ENCODE data around the gene C14orf180. TPM values are rescaled to one million over a fixed set of nuclear protein-coding genes. Genes with fewer than 3 reads are reported as not detected.

C14orf180 gene
- total RNA-seq, 1 donor from 2014 or later, result not detected

GRCh38 chr14:104587641-104588040, 8.1 kb downstream of the C14orf180 start:
- no peak overlapping the region for H3K27ac ChIP-seq (ENCODE audit: low read depth, low read length)
- no peak overlapping the region for H2AFZ ChIP-seq (ENCODE audit: low read depth, low read length)
- no peaks in the 10 kb centered on the region for H3K9me3 ChIP-seq (ENCODE audit: insufficient read depth, low read depth, low read length)
- no peak for DNase-seq (ENCODE audit: low read depth)
- Mint-ChIP-seq H3K4me1 (ENCODE audit: low read depth, unreplicated experiment) (no peaks in the 10 kb centered on the region), H3K27me3 (ENCODE audit: low read depth, unreplicated experiment) (peaks cover 24% of the 10 kb centered on the region), H3K4me3 (ENCODE audit: unreplicated experiment) (no peak overlapping the region), H3K36me3 (ENCODE audit: low read depth, unreplicated experiment) (no peaks in the 10 kb centered on the region), H3K9me3 (ENCODE audit: unreplicated experiment) (no peaks in the 10 kb centered on the region), H3K27ac (ENCODE audit: unreplicated experiment) (no peak overlapping the region)
- H3K4me3 ChIP-seq (ENCODE audit: insufficient read depth, low read depth, low read length), result no peak overlapping the region
- no peaks in the 10 kb centered on the region for H3K36me3 ChIP-seq (ENCODE audit: insufficient read depth, low read length)
- H3K27me3 ChIP-seq (ENCODE audit: insufficient read depth, low read length), result no peaks in the 10 kb centered on the region
- H4K20me1 ChIP-seq (ENCODE audit: insufficient read depth, low read length), result no peaks in the 10 kb centered on the region
- no peak overlapping the region for H3K9ac ChIP-seq (ENCODE audit: low read length)
- no peaks in the 10 kb centered on the region for H3K4me1 ChIP-seq (ENCODE audit: insufficient read depth, low read length)
- no peak overlapping the region for H3K4me2 ChIP-seq (ENCODE audit: low read length)
- H3K79me2 ChIP-seq (ENCODE audit: insufficient read depth, low read length), result no peaks in the 10 kb centered on the region
- no peak for TF ChIP-seq EZH2 (IDR thresholded peaks at IDR 0.05; ENCODE audit: insufficient read depth, low read length)
- TF ChIP-seq CTCF (IDR thresholded peaks at IDR 0.05; ENCODE audit: insufficient read depth, low read depth, low read length), result no peak
- FAIRE-seq, result no peak

GRCh38 chr14:104588066-104588857, 8.7 kb downstream of the C14orf180 start:
- no peak for TF ChIP-seq CTCF (IDR thresholded peaks at IDR 0.05; ENCODE audit: insufficient read depth, low read depth, low read length)
- TF ChIP-seq EZH2 (IDR thresholded peaks at IDR 0.05; ENCODE audit: insufficient read depth, low read length), result no peak
- no peak overlapping the region for H3K9ac ChIP-seq (ENCODE audit: low read length)
- no peaks in the 10 kb centered on the region for H3K79me2 ChIP-seq (ENCODE audit: insufficient read depth, low read length)
- no peak overlapping the region for H3K4me2 ChIP-seq (ENCODE audit: low read length)
- no peak overlapping the region for H3K4me3 ChIP-seq (ENCODE audit: insufficient read depth, low read depth, low read length)
- no peak overlapping the region for H3K27ac ChIP-seq (ENCODE audit: low read depth, low read length)
- DNase-seq (ENCODE audit: low read depth), result no peak
- no peak for FAIRE-seq
- Mint-ChIP-seq H3K27me3 (ENCODE audit: low read depth, unreplicated experiment) (peaks cover 24% of the 10 kb centered on the region), H3K4me3 (ENCODE audit: unreplicated experiment) (no peak overlapping the region), H3K9me3 (ENCODE audit: unreplicated experiment) (no peaks in the 10 kb centered on the region), H3K4me1 (ENCODE audit: low read depth, unreplicated experiment) (no peaks in the 10 kb centered on the region), H3K27ac (ENCODE audit: unreplicated experiment) (no peak overlapping the region), H3K36me3 (ENCODE audit: low read depth, unreplicated experiment) (no peaks in the 10 kb centered on the region)
- no peak overlapping the region for H2AFZ ChIP-seq (ENCODE audit: low read depth, low read length)
- no peaks in the 10 kb centered on the region for H4K20me1 ChIP-seq (ENCODE audit: insufficient read depth, low read length)
- no peaks in the 10 kb centered on the region for H3K9me3 ChIP-seq (ENCODE audit: insufficient read depth, low read depth, low read length)
- no peaks in the 10 kb centered on the region for H3K27me3 ChIP-seq (ENCODE audit: insufficient read depth, low read length)
- H3K36me3 ChIP-seq (ENCODE audit: insufficient read depth, low read length), result no peaks in the 10 kb centered on the region
- no peaks in the 10 kb centered on the region for H3K4me1 ChIP-seq (ENCODE audit: insufficient read depth, low read length)

All from astrocyte (in vitro differentiated cells and primary cell).